ENCODE measurements around the gene UBQLN1. TPM values are rescaled to one million over a fixed set of nuclear protein-coding genes. Genes with fewer than 3 reads are reported as not detected.

Gene UBQLN1
- total and polyA plus RNA-seq, 4 donors: 31.4 to 93.1 (median 58.7) TPM

DNA sequence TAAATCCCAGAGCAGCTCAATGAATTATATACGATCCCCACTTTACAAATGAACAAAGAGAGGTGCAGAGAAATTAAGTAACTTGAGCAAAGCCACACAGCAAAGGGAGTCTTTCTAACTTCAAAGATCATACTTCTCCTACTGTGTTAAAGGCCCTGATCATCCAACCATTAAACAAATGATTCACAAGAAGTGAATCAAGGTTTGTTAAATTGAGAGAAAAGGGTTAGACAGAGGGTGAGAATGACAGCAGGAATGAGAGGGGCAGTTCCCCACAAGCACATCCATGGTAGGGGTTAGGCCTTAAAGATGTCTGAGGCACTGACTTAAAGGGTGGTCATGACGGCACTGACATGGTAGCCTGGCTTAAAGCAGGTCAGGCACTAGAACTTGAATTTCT lies 74.1 kb downstream of the UBQLN1 start:
- H3K36me3 ChIP-seq (ENCODE audit: control insufficient read depth in 1 of 2, insufficient read depth in 2 of 2, low read length in 1 of 2): no peaks in the 10 kb centered on the region
- DNase-seq: no peak
- no peak overlapping the region for H3K4me3 ChIP-seq (ENCODE audit: low read length in 2 of 2)
- intact Hi-C loops (cut with DNase I): no loop called here
- no peaks in the 10 kb centered on the region for H3K4me1 ChIP-seq (ENCODE audit: control insufficient read depth in 1 of 2, insufficient read depth in 2 of 2, low read length in 2 of 2)
- no peaks in the 10 kb centered on the region for H3K9me3 ChIP-seq (ENCODE audit: control insufficient read depth, low read length)
- H3K27ac ChIP-seq (ENCODE audit: low read depth in 1 of 2, low read length in 2 of 2): no peak overlapping the region
- 95 to 96% methylated on average over 2 of the region's 2 CpGs for whole genome bisulfite sequencing, 2 donors
- no peaks in the 10 kb centered on the region for H3K27me3 ChIP-seq (ENCODE audit: control insufficient read depth in 1 of 2, insufficient read depth in 2 of 2, low read length in 1 of 2)
- ATAC-seq (ENCODE audit: low FRiP score): no peak

GRCh38 chr9:83633255-83633654 lies 74.5 kb downstream of the UBQLN1 start:
- Histone ChIP-seq H3K27ac (ENCODE audit: low read depth in 1 of 2, low read length in 2 of 2) (no peak overlapping the region), H3K4me1 (ENCODE audit: control insufficient read depth in 1 of 2, insufficient read depth in 2 of 2, low read length in 2 of 2) (no peaks in the 10 kb centered on the region), H3K36me3 (ENCODE audit: control insufficient read depth in 1 of 2, insufficient read depth in 2 of 2, low read length in 1 of 2) (no peaks in the 10 kb centered on the region), H3K27me3 (ENCODE audit: control insufficient read depth in 1 of 2, insufficient read depth in 2 of 2, low read length in 1 of 2) (no peaks in the 10 kb centered on the region), H3K9me3 (ENCODE audit: control insufficient read depth, low read length) (no peaks in the 10 kb centered on the region), H3K4me3 (ENCODE audit: low read length in 2 of 2) (no peak overlapping the region)
- 90 to 95% methylated on average over 1 of the region's 1 CpG for WGBS, 2 donors
- intact Hi-C loops (cut with DNase I): no loop called here
- ATAC-seq (ENCODE audit: low FRiP score) (no peak), DNase-seq (no peak)

DNA sequence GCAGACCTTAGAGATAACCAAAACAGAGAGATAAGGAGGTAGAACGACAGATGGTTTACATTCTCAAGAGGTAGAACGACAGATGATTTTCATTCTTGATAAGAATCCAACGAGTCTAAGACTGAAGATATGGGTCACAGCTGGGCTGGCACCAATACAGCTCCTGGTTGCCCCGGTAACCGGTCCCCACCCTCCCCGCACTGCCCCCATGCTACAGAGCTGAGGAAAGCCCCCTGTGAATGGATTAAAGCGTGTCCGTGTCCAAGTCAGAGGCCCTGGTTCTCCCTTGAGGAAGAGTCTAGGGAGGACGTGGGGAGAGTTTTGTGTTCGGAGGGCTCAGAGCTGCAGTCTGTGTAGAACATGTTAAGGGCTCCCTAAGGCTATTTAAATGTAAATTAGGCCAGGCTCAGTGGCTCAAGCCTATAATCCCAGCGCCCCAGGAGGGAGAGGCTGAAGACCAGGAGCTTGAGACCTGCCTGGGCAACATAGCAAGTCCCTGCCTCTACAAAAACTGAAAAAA lies 76.8 kb downstream of the UBQLN1 start:
- DNase-seq: no peak
- Histone ChIP-seq H3K36me3 (ENCODE audit: control insufficient read depth in 1 of 2, insufficient read depth in 2 of 2, low read length in 1 of 2) (no peaks in the 10 kb centered on the region), H3K4me1 (ENCODE audit: control insufficient read depth in 1 of 2, insufficient read depth in 2 of 2, low read length in 2 of 2) (no peaks in the 10 kb centered on the region), H3K4me3 (ENCODE audit: low read length in 2 of 2) (no peak overlapping the region), H3K27ac (ENCODE audit: low read depth in 1 of 2, low read length in 2 of 2) (no peak overlapping the region), H3K9me3 (ENCODE audit: control insufficient read depth, low read length) (no peaks in the 10 kb centered on the region), H3K27me3 (ENCODE audit: control insufficient read depth in 1 of 2, insufficient read depth in 2 of 2, low read length in 1 of 2) (no peaks in the 10 kb centered on the region)
- ATAC-seq (ENCODE audit: low FRiP score): no peak
- intact Hi-C loops (cut with DNase I): no loop called here
- 38 to 39% methylated on average over 11 of the region's 11 CpGs for WGBS, 2 donors

DNA sequence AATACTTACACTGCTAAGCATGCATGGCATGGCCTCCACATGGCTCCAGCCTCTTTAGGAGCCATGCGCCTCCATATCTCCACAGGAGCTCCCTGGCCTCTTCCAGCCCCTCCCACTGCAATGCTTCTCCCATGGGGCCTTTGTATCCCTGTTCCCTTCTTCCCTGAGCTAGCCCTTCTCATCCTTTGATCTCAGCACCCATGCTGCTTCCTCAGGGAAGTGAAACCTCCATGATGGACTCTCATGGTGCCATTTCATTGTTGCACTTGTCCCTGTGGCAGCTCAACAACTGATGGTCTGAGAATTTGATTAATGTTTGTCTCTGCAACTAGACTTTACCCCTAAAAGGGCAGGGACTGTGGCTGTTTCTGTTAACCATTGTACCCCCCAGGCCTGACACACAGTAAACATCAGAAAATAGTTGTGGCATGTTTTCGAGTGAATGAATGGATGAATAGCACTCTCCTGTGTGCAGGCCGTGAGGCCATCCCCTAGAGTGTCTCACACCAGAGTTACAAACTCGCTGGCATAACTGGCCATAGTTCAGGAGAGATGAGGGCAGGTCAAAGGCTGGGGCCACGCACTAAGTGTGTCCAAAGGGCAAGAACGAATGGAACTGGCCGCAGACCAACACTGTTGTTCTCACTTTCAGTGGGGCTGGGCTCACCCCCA lies 78.2 kb downstream of the UBQLN1 start:
- H3K9me3 ChIP-seq (ENCODE audit: control insufficient read depth, low read length): no peaks in the 10 kb centered on the region

DNA sequence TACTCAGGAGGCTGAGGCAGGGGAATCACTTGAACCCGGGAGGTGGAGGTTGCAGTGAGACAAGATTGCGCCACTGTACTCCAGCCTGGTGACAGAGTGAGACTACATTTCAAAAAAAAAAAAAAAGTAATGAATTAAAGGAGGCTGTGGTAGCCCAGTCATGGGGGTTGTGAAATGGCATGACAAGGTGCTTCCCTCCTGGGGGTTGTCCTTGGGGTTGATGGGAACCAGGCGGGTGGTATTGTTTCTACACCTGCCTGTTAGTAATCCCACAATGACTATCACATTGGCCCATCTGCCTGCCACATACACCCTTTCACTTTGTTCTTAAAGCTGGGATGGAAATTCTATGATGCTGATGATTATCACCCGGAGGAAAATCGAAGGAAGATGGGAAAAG lies 79.2 kb downstream of the UBQLN1 start:
- no peak for ATAC-seq (ENCODE audit: low FRiP score)
- intact Hi-C loops (cut with DNase I): loop anchor here in 1 of 2 donors (10.0 kb wide), 1 partner anchor 286 kb away; no protein-coding TSS in a partner anchor
- no peaks in the 10 kb centered on the region for H3K36me3 ChIP-seq (ENCODE audit: control insufficient read depth in 1 of 2, insufficient read depth in 2 of 2, low read length in 1 of 2)

More for the DNA sequence above, 78.2 kb downstream of the UBQLN1 start:
- whole genome bisulfite sequencing, 2 donors: 88% methylated on average over 7 of the region's 7 CpGs
- H3K27me3 ChIP-seq (ENCODE audit: control insufficient read depth in 1 of 2, insufficient read depth in 2 of 2, low read length in 1 of 2): no peaks in the 10 kb centered on the region
- DNase-seq (no peak), ATAC-seq (ENCODE audit: low FRiP score) (no peak)
- intact Hi-C loops (cut with DNase I): loop anchor here in 1 of 2 donors (10.0 kb wide), 1 partner anchor 285 kb away; no protein-coding TSS in a partner anchor
- no peak overlapping the region for H3K4me3 ChIP-seq (ENCODE audit: low read length in 2 of 2)
- no peaks in the 10 kb centered on the region for H3K4me1 ChIP-seq (ENCODE audit: control insufficient read depth in 1 of 2, insufficient read depth in 2 of 2, low read length in 2 of 2)
- H3K36me3 ChIP-seq (ENCODE audit: control insufficient read depth in 1 of 2, insufficient read depth in 2 of 2, low read length in 1 of 2): no peaks in the 10 kb centered on the region
- H3K27ac ChIP-seq (ENCODE audit: low read depth in 1 of 2, low read length in 2 of 2): no peak overlapping the region

DNA sequence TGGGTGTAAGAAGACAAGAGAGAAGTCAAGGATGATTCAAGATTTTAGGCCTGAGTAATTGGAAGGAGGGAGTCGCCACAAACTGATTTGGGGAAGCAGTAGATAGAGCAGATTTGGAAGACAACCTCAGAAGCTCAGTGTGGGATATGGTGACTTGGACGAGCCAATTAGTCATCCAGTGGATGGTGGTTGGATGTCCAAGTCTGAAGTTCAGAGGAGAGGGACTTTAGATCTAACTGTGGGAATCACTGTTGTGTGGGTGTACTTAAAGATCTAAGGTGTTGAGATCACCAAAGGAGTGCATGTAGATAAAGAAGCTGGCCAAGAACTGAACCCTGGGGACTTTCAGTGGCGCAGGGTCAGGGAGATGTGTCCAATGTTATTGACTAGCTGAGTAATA lies 82.6 kb downstream of the UBQLN1 start:
- H3K27me3 ChIP-seq (ENCODE audit: control insufficient read depth in 1 of 2, insufficient read depth in 2 of 2, low read length in 1 of 2): no peaks in the 10 kb centered on the region
- intact Hi-C loops (cut with DNase I): loop anchor here in 1 of 2 donors (10.0 kb wide), 1 partner anchor 290 kb away; no protein-coding TSS in a partner anchor
- no peak overlapping the region for H3K27ac ChIP-seq (ENCODE audit: low read depth in 1 of 2, low read length in 2 of 2)
- DNase-seq (no peak), ATAC-seq (ENCODE audit: low FRiP score) (no peak)
- peaks cover 0 to 1% of the 10 kb centered on the region in 2 donors for H3K4me1 ChIP-seq (ENCODE audit: control insufficient read depth in 1 of 2, insufficient read depth in 2 of 2, low read length in 2 of 2)
- 88 to 89% methylated on average over 3 of the region's 3 CpGs for WGBS, 2 donors
- no peaks in the 10 kb centered on the region for H3K36me3 ChIP-seq (ENCODE audit: control insufficient read depth in 1 of 2, insufficient read depth in 2 of 2, low read length in 1 of 2)
- no peak overlapping the region for H3K4me3 ChIP-seq (ENCODE audit: low read length in 2 of 2)
- H3K9me3 ChIP-seq (ENCODE audit: control insufficient read depth, low read length): no peaks in the 10 kb centered on the region

More for the DNA sequence above, 79.2 kb downstream of the UBQLN1 start:
- H3K27ac ChIP-seq (ENCODE audit: low read depth in 1 of 2, low read length in 2 of 2): no peak overlapping the region
- H3K9me3 ChIP-seq (ENCODE audit: control insufficient read depth, low read length): no peaks in the 10 kb centered on the region
- no peaks in the 10 kb centered on the region for H3K4me1 ChIP-seq (ENCODE audit: control insufficient read depth in 1 of 2, insufficient read depth in 2 of 2, low read length in 2 of 2)
- no peaks in the 10 kb centered on the region for H3K27me3 ChIP-seq (ENCODE audit: control insufficient read depth in 1 of 2, insufficient read depth in 2 of 2, low read length in 1 of 2)
- 96 to 97% methylated on average over 5 of the region's 5 CpGs for whole genome bisulfite sequencing, 2 donors
- no peak for DNase-seq
- H3K4me3 ChIP-seq (ENCODE audit: low read length in 2 of 2): no peak overlapping the region

DNA sequence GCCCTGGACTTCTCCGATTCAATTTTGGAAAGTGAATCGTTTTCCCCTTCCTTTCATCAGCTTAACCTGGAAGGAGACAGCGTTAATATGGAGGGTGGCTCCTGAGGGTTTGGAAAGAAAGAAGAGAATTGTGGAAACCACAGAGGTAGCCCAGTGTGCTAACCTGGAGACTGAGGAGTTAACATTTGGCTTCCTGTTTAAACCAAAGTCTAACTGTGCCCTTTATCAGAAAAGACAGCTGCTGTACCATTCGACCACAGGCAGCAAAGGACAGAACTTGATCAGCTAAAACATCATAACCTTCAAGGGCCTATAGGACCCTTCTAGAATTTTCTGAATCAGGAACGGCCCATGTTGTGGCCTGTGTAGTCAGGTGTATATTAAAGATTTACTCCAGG lies 84.1 kb downstream of the UBQLN1 start:
- peaks cover 0 to 1% of the 10 kb centered on the region in 2 donors for H3K4me1 ChIP-seq (ENCODE audit: control insufficient read depth in 1 of 2, insufficient read depth in 2 of 2, low read length in 2 of 2)
- DNase-seq (no peak), ATAC-seq (ENCODE audit: low FRiP score) (no peak)
- H3K4me3 ChIP-seq (ENCODE audit: low read length in 2 of 2): peak overlapping the region; percentile 50 to 91
- no peaks in the 10 kb centered on the region for H3K9me3 ChIP-seq (ENCODE audit: control insufficient read depth, low read length)
- peak overlapping the region; percentile 34 to 89 for H3K27ac ChIP-seq (ENCODE audit: low read depth in 1 of 2, low read length in 2 of 2)
- 12 to 16% methylated on average over 5 of the region's 5 CpGs for whole genome bisulfite sequencing, 2 donors
- intact Hi-C loops (cut with DNase I): loop anchor here (5.0 to 10.0 kb wide), 3 partner anchors 84 to 291 kb away; partner anchors contain the start of gene UBQLN1 (in 2 of the 2)
- no peaks in the 10 kb centered on the region for H3K27me3 ChIP-seq (ENCODE audit: control insufficient read depth in 1 of 2, insufficient read depth in 2 of 2, low read length in 1 of 2)
- H3K36me3 ChIP-seq (ENCODE audit: control insufficient read depth in 1 of 2, insufficient read depth in 2 of 2, low read length in 1 of 2): no peaks in the 10 kb centered on the region

DNA sequence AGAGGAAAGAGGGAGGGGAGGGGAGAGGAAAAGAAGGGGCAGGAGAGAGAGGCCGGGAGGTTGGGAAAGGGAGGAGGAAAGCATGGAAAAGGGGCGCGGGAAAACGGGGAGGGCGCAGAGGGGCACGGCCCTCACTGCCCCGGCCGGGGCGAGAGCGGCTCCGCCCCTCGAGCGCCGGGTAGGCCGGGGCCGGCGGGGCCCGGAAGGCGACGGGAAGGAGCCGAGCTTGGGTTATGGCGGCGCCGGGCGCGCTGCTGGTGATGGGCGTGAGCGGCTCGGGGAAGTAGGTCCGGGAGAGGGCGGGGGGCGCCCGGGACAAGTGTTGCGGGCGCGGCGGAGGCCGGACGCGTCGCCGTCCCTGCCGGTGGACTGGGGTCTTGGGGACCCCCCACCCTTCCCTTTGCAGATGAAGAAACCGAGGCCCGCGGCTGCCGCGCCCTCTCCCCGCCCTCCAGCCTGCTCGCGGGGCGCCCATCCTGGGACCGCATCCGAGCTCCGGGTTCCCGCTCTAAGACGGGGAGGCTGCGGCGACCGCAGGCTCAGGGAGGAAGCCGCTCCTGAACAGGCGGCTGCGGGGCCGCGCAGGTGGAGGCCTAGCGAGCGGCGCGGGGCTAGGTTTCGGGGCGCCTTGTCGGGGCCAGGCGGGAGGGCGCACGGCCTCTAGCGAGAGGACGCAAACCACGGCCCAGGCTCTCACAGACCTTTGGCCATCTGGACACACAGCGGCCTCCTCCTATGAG lies 84.6 kb downstream of the UBQLN1 start, which contains the start of gene IDNK:
Gene IDNK (plus strand): TSS at position 205 of the 740 bp plus-strand sequence. CDS start 29 bp downstream, at position 234.
- Histone ChIP-seq H3K4me3 (ENCODE audit: low read length in 2 of 2) (peak within 1 kb of the TSS; percentile 50 to 91), H3K9me3 (ENCODE audit: control insufficient read depth, low read length) (no peaks in the 10 kb centered on the region), H3K4me1 (ENCODE audit: control insufficient read depth in 1 of 2, insufficient read depth in 2 of 2, low read length in 2 of 2) (peaks cover 0 to 1% of the 10 kb centered on the region in 2 donors), H3K27ac (ENCODE audit: low read depth in 1 of 2, low read length in 2 of 2) (peak within 1 kb of the TSS; percentile 36 to 89), H3K36me3 (ENCODE audit: control insufficient read depth in 1 of 2, insufficient read depth in 2 of 2, low read length in 1 of 2) (no peaks in the 10 kb centered on the region), H3K27me3 (ENCODE audit: control insufficient read depth in 1 of 2, insufficient read depth in 2 of 2, low read length in 1 of 2) (no peaks in the 10 kb centered on the region)
- intact Hi-C loops (cut with DNase I): loop anchor here (5.0 to 10.0 kb wide), 3 partner anchors 84 to 292 kb away; partner anchors contain the start of gene UBQLN1 (in 2 of the 2)
- ATAC-seq (ENCODE audit: low FRiP score): peak; percentile 91
- WGBS, 2 donors: 0% methylated on average over 66 to 79 of the region's 79 CpGs
- DNase-seq: peak; percentile 71 to 91
